ENCODE data around the gene CCDC18.

- TF ChIP-seq CTCF (conservative IDR thresholded peaks at IDR 0.05; ENCODE audit: low read depth in 2 of 2) (no peak), POLR2AphosphoS5 (IDR thresholded peaks at IDR 0.05; ENCODE audit: low read depth) (no peak), ETS1 (IDR thresholded peaks at IDR 0.05) (no peak), REST (IDR thresholded peaks at IDR 0.05; ENCODE audit: unreplicated experiment) (no peak), EZH2 (IDR thresholded peaks at IDR 0.05; ENCODE audit: low read depth, unreplicated experiment) (no peak), EZH2phosphoT487 (IDR thresholded peaks at IDR 0.05; ENCODE audit: unreplicated experiment) (no peak), CREB1 (CRISPR knock-in tag; IDR thresholded peaks at IDR 0.05; ENCODE audit: low read depth) (no peak)
These were observed 126.4 kb downstream of the CCDC18 start for GRCh38 chr1:93306920-93307319.
